Measurements from ENCODE around the gene MRGPRX2.

The MRGPRX2 gene

GRCh38 chr11:19032990-19033389 lies 27.5 kb downstream of the MRGPRX2 start:
- Histone ChIP-seq H3K27me3 (replicated peaks) (no peaks in the 10 kb centered on the region), H3K27ac (no peak overlapping the region)
- in situ Hi-C loops (cut with HindIII; ENCODE audit: low pct_ligation_motif_present, low sequenced_read_pairs), result no loop called here

GRCh38 chr11:19027829-19028595 lies 32.5 kb downstream of the MRGPRX2 start:
- TF ChIP-seq CTCF (IDR thresholded peaks at IDR 0.05; ENCODE audit: low read depth, low read length, missing control alignments), result no peak
- Histone ChIP-seq H3K27ac (no peak overlapping the region), H3K27me3 (replicated peaks) (no peaks in the 10 kb centered on the region), H3K36me3 (replicated peaks) (no peaks in the 10 kb centered on the region), H3K4me3 (ENCODE audit: low read depth, low read length) (no peak overlapping the region)
- DNase-seq, result peak; percentile 31
- in situ Hi-C loops (cut with HindIII; ENCODE audit: low pct_ligation_motif_present, low sequenced_read_pairs), result no loop called here

More at GRCh38 chr11:19032990-19033389, 27.5 kb downstream of the MRGPRX2 start:
- no peak for TF ChIP-seq CTCF (IDR thresholded peaks at IDR 0.05; ENCODE audit: low read depth, low read length, missing control alignments)
- no peak overlapping the region for H3K4me3 ChIP-seq (ENCODE audit: low read depth, low read length)
- H3K36me3 ChIP-seq (replicated peaks), result no peaks in the 10 kb centered on the region
- DNase-seq, result no peak

- no peak for DNase-seq
- no peak overlapping the region for H3K27ac ChIP-seq
- H3K4me3 ChIP-seq (ENCODE audit: low read depth, low read length), result no peak overlapping the region
- in situ Hi-C loops (cut with HindIII; ENCODE audit: low pct_ligation_motif_present, low sequenced_read_pairs), result no loop called here
- H3K36me3 ChIP-seq (replicated peaks), result no peaks in the 10 kb centered on the region
- H3K27me3 ChIP-seq (replicated peaks), result no peaks in the 10 kb centered on the region
- no peak for TF ChIP-seq CTCF (IDR thresholded peaks at IDR 0.05; ENCODE audit: low read depth, low read length, missing control alignments)
Observed at GRCh38 chr11:19026862-19027261, 33.7 kb downstream of the MRGPRX2 start.

GRCh38 chr11:19025481-19026406 lies 34.8 kb downstream of the MRGPRX2 start:
- Histone ChIP-seq H3K4me3 (ENCODE audit: low read depth, low read length) (no peak overlapping the region), H3K27ac (no peak overlapping the region), H3K36me3 (replicated peaks) (no peaks in the 10 kb centered on the region), H3K27me3 (replicated peaks) (no peaks in the 10 kb centered on the region)
- no peak for DNase-seq
- TF ChIP-seq CTCF (IDR thresholded peaks at IDR 0.05; ENCODE audit: low read depth, low read length, missing control alignments), result no peak
- in situ Hi-C loops (cut with HindIII; ENCODE audit: low pct_ligation_motif_present, low sequenced_read_pairs), result no loop called here

GRCh38 chr11:19020831-19021230 lies 39.7 kb downstream of the MRGPRX2 start:
- H3K4me3 ChIP-seq (ENCODE audit: low read depth, low read length), result no peak overlapping the region
- in situ Hi-C loops (cut with HindIII; ENCODE audit: low pct_ligation_motif_present, low sequenced_read_pairs), result no loop called here
- TF ChIP-seq CTCF (IDR thresholded peaks at IDR 0.05; ENCODE audit: low read depth, low read length, missing control alignments), result no peak

More at GRCh38 chr11:19020831-19021230, 39.7 kb downstream of the MRGPRX2 start:
- DNase-seq, result no peak
- Histone ChIP-seq H3K27ac (no peak overlapping the region), H3K27me3 (replicated peaks) (no peaks in the 10 kb centered on the region), H3K36me3 (replicated peaks) (no peaks in the 10 kb centered on the region)
